IMR-90 (cell line): Measurements from ENCODE around the gene COL5A1. TPM values are rescaled to one million over a fixed set of nuclear protein-coding genes. Genes with fewer than 3 reads are reported as not detected.

Source experiments
- ATAC-seq: fragments of 200-7000 bp; cut with Tn5 transposase; 2 replicates; pipeline ENCODE4 v1.9.1; 2020; ENCODE audit warnings: low read depth, mild to moderate bottlenecking, moderate library complexity
- BruUV-seq: library from RNA; stranded (reverse); fragments of 400-500 nt; replicated peaks from 2 replicates; lab custom pipeline; 2021; lab: Mats Ljungman, UMichigan
- CTCF ChIA-PET: fragments of 300-600 bp; formaldehyde crosslinking; extraction: SDS; loops from one replicate; lab custom pipeline; 2021; ENCODE audit warnings: antibody characterized with exemption; lab: Yijun Ruan, JAX
- POLR2A ChIA-PET: fragments of 300-600 bp; sonication (Branson Sonifier 250); formaldehyde crosslinking; loops from one replicate; lab custom pipeline; 2022; ENCODE audit warnings: antibody characterized with exemption; ENCODE audit not compliant: unreplicated experiment; lab: Charles Lee
- DNase-seq: peaks from one replicate; pipeline ENCODE4 v3.0.0; 2013
- H2AFZ ChIP-seq: replicated peaks from 2 replicates; pipeline ENCODE3; 2013; ENCODE audit warnings: low read length, mild to moderate bottlenecking; ENCODE audit not compliant: poor library complexity
- H2AK5ac ChIP-seq: 2 replicates; pipeline ENCODE4 v1.6.1; 2013; ENCODE audit warnings: low read depth, low read length, inconsistent platforms
- H2AK9ac ChIP-seq: replicated peaks from 2 replicates; pipeline ENCODE3; 2013; ENCODE audit warnings: mild to moderate bottlenecking, low read depth, low read length, moderate library complexity; ENCODE audit not compliant: poor library complexity
- H2BK120ac ChIP-seq: 2 replicates; pipeline ENCODE4 v1.6.1; 2013; ENCODE audit warnings: low read depth, low read length, inconsistent platforms
- H2BK15ac ChIP-seq: 3 replicates; pipeline ENCODE4 v1.6.1; 2013; ENCODE audit warnings: low read depth, low read length, inconsistent platforms
- H2BK20ac ChIP-seq: 2 replicates; pipeline ENCODE4 v1.6.1; 2013; ENCODE audit warnings: low read depth, mild to moderate bottlenecking, inconsistent platforms, low read length, moderate library complexity
- H2BK5ac ChIP-seq: 2 replicates; pipeline ENCODE4 v1.6.1; 2013; ENCODE audit warnings: mild to moderate bottlenecking, low read depth, low read length, inconsistent platforms; ENCODE audit not compliant: poor library complexity, severe bottlenecking
- H3K14ac ChIP-seq: replicated peaks from 2 replicates; pipeline ENCODE4 v1.6.1; 2013; ENCODE audit warnings: low read depth, low read length, inconsistent platforms
- H3K18ac ChIP-seq: 2 replicates; pipeline ENCODE4 v1.6.1; 2013; ENCODE audit warnings: low read depth, low read length, control low read depth
- H3K23ac ChIP-seq: 2 replicates; pipeline ENCODE4 v1.6.1; 2013; ENCODE audit warnings: low read depth, low read length, inconsistent platforms
- H3K27ac ChIP-seq: 2 replicates; pipeline ENCODE4 v1.5.1; 2013; ENCODE audit warnings: mild to moderate bottlenecking, control low read depth, low read length; ENCODE audit not compliant: insufficient read depth
- H3K27me3 ChIP-seq: 2 replicates; pipeline ENCODE4 v1.6.1; 2013; ENCODE audit warnings: low read length; ENCODE audit not compliant: control insufficient read depth, insufficient read depth
- H3K36me3 ChIP-seq: 2 replicates; pipeline ENCODE4 v1.6.1; 2013; ENCODE audit warnings: low read length, mixed read lengths; ENCODE audit not compliant: control insufficient read depth, insufficient read depth
- H3K4ac ChIP-seq: 2 replicates; pipeline ENCODE4 v1.6.1; 2013; ENCODE audit warnings: low read depth, low read length, inconsistent platforms
- H3K4me1 ChIP-seq: 2 replicates; pipeline ENCODE4 v1.6.1; 2013; ENCODE audit warnings: low read length, mixed read lengths; ENCODE audit not compliant: control insufficient read depth, insufficient read depth
- H3K4me2 ChIP-seq: 2 replicates; pipeline ENCODE4 v1.6.1; 2013; ENCODE audit warnings: low read depth, mild to moderate bottlenecking, control low read depth, low read length, moderate library complexity
- H3K4me3 ChIP-seq: 2 replicates; pipeline ENCODE4 v1.5.1; 2013; ENCODE audit warnings: low read depth, mild to moderate bottlenecking, control low read depth, low read length, moderate library complexity; ENCODE audit not compliant: insufficient read depth
- H3K56ac ChIP-seq: 2 replicates; pipeline ENCODE4 v1.6.1; 2013; ENCODE audit warnings: low read length, inconsistent platforms; ENCODE audit not compliant: insufficient read depth; ENCODE audit errors: extremely low read depth
- H3K79me1 ChIP-seq, 2 experiments: 2 replicates each; pipeline ENCODE4 v1.6.1; 2013; ENCODE audit warnings: low read length in 2 of 2, inconsistent platforms in 1 of 2, low read depth in 1 of 2
- H3K9ac ChIP-seq: 2 replicates; pipeline ENCODE4 v1.6.1; 2013; ENCODE audit warnings: low read depth, low read length, control low read depth
- H3K9me1 ChIP-seq: 2 replicates; pipeline ENCODE4 v1.6.1; 2013; ENCODE audit warnings: low read length, inconsistent platforms; ENCODE audit not compliant: insufficient read depth
- H3K9me3 ChIP-seq: 2 replicates; pipeline ENCODE4 v1.6.1; 2013; ENCODE audit warnings: low read length; ENCODE audit not compliant: control insufficient read depth, insufficient read depth
- H4K20me1 ChIP-seq: 2 replicates; pipeline ENCODE4 v1.6.1; 2013; ENCODE audit warnings: low read length, inconsistent platforms; ENCODE audit not compliant: insufficient read depth
- H4K5ac ChIP-seq: 2 replicates; pipeline ENCODE4 v1.6.1; 2013; ENCODE audit warnings: mild to moderate bottlenecking, low read depth, low read length, control low read depth
- H4K8ac ChIP-seq, 2 experiments: 2 replicates each; pipeline ENCODE4 v1.6.1; 2013; ENCODE audit warnings: low read depth in 2 of 2, low read length in 2 of 2, control low read depth in 1 of 2, inconsistent platforms in 1 of 2
- H4K91ac ChIP-seq: 2 replicates; pipeline ENCODE4 v1.6.1; 2013; ENCODE audit warnings: low read depth, low read length, inconsistent platforms; ENCODE audit not compliant: insufficient read depth
- BHLHE40 ChIP-seq: fragments of 150-350 bp; IDR thresholded peaks from 2 replicates; pipeline ENCODE4 v1.6.1; 2016; ENCODE audit warnings: mild to moderate bottlenecking, low read depth, low read length
- CEBPB ChIP-seq: IDR thresholded peaks from 2 replicates; pipeline ENCODE4 v1.6.1; 2012; ENCODE audit warnings: low read depth, low read length, improper control_type of control experiment
- CHD1 ChIP-seq: IDR thresholded peaks from 2 replicates; pipeline ENCODE4 v1.6.1; 2012; ENCODE audit warnings: low read depth, low read length, improper control_type of control experiment
- CTCF ChIP-seq: conservative IDR thresholded peaks from 2 replicates; pipeline ENCODE4 v1.5.1; 2012; ENCODE audit warnings: mild to moderate bottlenecking, low read depth, low read length, improper control_type of control experiment
- ELK1 ChIP-seq: fragments of 150-350 bp; IDR thresholded peaks from 2 replicates; pipeline ENCODE4 v1.6.1; 2016; ENCODE audit warnings: low read depth, mild to moderate bottlenecking, low read length, moderate library complexity, borderline replicate concordance
- FOS ChIP-seq: fragments of 150-350 bp; IDR thresholded peaks from 2 replicates; pipeline ENCODE4 v1.6.1; 2016; ENCODE audit warnings: low read depth, low read length
- MAFK ChIP-seq: IDR thresholded peaks from 2 replicates; pipeline ENCODE4 v1.6.1; 2012; ENCODE audit warnings: low read depth, low read length, improper control_type of control experiment
- MXI1 ChIP-seq: IDR thresholded peaks from 2 replicates; pipeline ENCODE4 v1.6.1; 2012; ENCODE audit warnings: low read depth, mild to moderate bottlenecking, low read length, moderate library complexity, borderline replicate concordance
- NFE2L2 ChIP-seq: fragments of 150-350 bp; IDR thresholded peaks from 2 replicates; pipeline ENCODE4 v1.6.1; 2016; ENCODE audit warnings: low read depth, mild to moderate bottlenecking, low read length
- POLR2A ChIP-seq: IDR thresholded peaks from 2 replicates; pipeline ENCODE4 v1.6.1; 2012; ENCODE audit warnings: mild to moderate bottlenecking, low read depth, low read length
- RAD21 ChIP-seq: IDR thresholded peaks from 2 replicates; pipeline ENCODE4 v1.6.1; 2012; ENCODE audit warnings: low read length, improper control_type of control experiment
- RCOR1 ChIP-seq: IDR thresholded peaks from 2 replicates; pipeline ENCODE4 v1.6.1; 2012; ENCODE audit warnings: mild to moderate bottlenecking, low read length, improper control_type of control experiment; ENCODE audit not compliant: insufficient replicate concordance
- RFX5 ChIP-seq: IDR thresholded peaks from 2 replicates; pipeline ENCODE4 v1.8.0; 2012; ENCODE audit warnings: low read depth, mild to moderate bottlenecking, low read length, moderate library complexity
- SMC3 ChIP-seq: fragments of 150-350 bp; IDR thresholded peaks from 2 replicates; pipeline ENCODE4 v1.6.1; 2016; ENCODE audit warnings: low read depth, mild to moderate bottlenecking, antibody characterized with exemption, low read length, moderate library complexity
- USF2 ChIP-seq: fragments of 150-350 bp; IDR thresholded peaks from 2 replicates; pipeline ENCODE4 v1.6.1; 2017; ENCODE audit warnings: mild to moderate bottlenecking, antibody characterized with exemption, low read length, low read depth
- WGBS, 2 experiments: methylation state at CpG; one replicate each; pipeline versions ENCODE4 v1.1.5 to v1.1.7; 2013; ENCODE audit warnings: missing lambda C conversion rate in 2 of 2; ENCODE audit not compliant: insufficient read length in 1 of 2; ENCODE audit errors: extremely low coverage in 2 of 2; 5-methylcytosine and 5-hydroxymethylcytosine counted together
- dilution Hi-C: fragments of 300-500 bp; cut with HindIII; formaldehyde crosslinking; loops from one replicate; pipeline ENCODE4 v1.14.3; 2018; ENCODE audit warnings: low sequenced_read_pairs; ENCODE audit not compliant: unreplicated experiment
- in situ Hi-C: fragments of 300-500 bp; cut with MboI; formaldehyde crosslinking; loops from 3 replicates; pipeline ENCODE4 v1.14.3; 2019; ENCODE audit warnings: low sequenced_read_pairs, inconsistent platforms, mixed read lengths
- intact Hi-C: fragments of 100-400 bp; cut with micrococcal nuclease; formaldehyde crosslinking; loops from 2 replicates; pipeline ENCODE4 v1.10.0; 2022
- polyA plus RNA-seq, 3 experiments: library from polyadenylated mRNA; depleted of rRNA; stranded (reverse); fragments of >200 nt; gene quantifications; 2 replicates each; pipeline ENCODE4 v1.2.3, GENCODE V29; 2012; ENCODE audit warnings: low replicate concordance in 1 of 3
- total RNA-seq: library from RNA; depleted of rRNA; stranded (reverse); fragments of >200 nt; gene quantifications from 2 replicates; pipeline ENCODE4 v1.2.3, GENCODE V29; 2012

Gene COL5A1
- total and polyA plus RNA-seq, 2 of the 4 experiments (the other 2 are of a cell fraction): 19.2 to 173 TPM

GRCh38 chr9:134868751-134869553 lies 227.3 kb downstream of the COL5A1 start:
- BruUV-seq: no TSS peak

More at GRCh38 chr9:134868751-134869553, 227.3 kb downstream of the COL5A1 start:
- in situ Hi-C loops (no loop called here), dilution Hi-C loops (no loop called here), intact Hi-C loops (no loop called here)
- H4K91ac ChIP-seq: no peak overlapping the region
- TF ChIP-seq POLR2A (no peak), RCOR1 (no peak), FOS (no peak), SMC3 (no peak), RAD21 (no peak), BHLHE40 (no peak), MAFK (no peak), CHD1 (no peak), CEBPB (no peak), USF2 (no peak), RFX5 (no peak), MXI1 (no peak), NFE2L2 (no peak), ELK1 (no peak), CTCF (no peak)
- WGBS, 2 experiments: 72% methylated on average over 4 of the region's 25 CpGs; no CpG with 5 or more reads in 1 of the 2 experiments
- H3K9ac ChIP-seq: no peak overlapping the region
- no peak overlapping the region for H2AK9ac ChIP-seq
- H2BK5ac ChIP-seq: no peak overlapping the region
- DNase-seq (no peak), ATAC-seq (no peak)
- no peak overlapping the region for H2BK20ac ChIP-seq
- no peak overlapping the region for H4K5ac ChIP-seq
- no peak overlapping the region for H3K14ac ChIP-seq
- ChIA-PET POLR2A (no interaction called here), CTCF (no interaction called here)
- H2AFZ ChIP-seq: no peak overlapping the region
- no peaks in the 10 kb centered on the region for H4K20me1 ChIP-seq
- no peaks in the 10 kb centered on the region for H3K36me3 ChIP-seq
- H3K23ac ChIP-seq: no peak overlapping the region
- H3K9me3 ChIP-seq: no peaks in the 10 kb centered on the region
- no peak overlapping the region for H3K4me2 ChIP-seq
- peaks cover 7% of the 10 kb centered on the region; the same call in 1 of the 2 replicates for H3K4me1 ChIP-seq
- no peak overlapping the region for H3K4me3 ChIP-seq
- no peak overlapping the region for H3K4ac ChIP-seq
- no peak overlapping the region for H3K18ac ChIP-seq
- H3K27ac ChIP-seq: no peak overlapping the region
- H4K8ac ChIP-seq: no peak overlapping the region
- H2BK15ac ChIP-seq: no peak overlapping the region
- H3K56ac ChIP-seq: no peak overlapping the region
- no peak overlapping the region for H2BK120ac ChIP-seq
- H3K9me1 ChIP-seq: no peaks in the 10 kb centered on the region
- H3K27me3 ChIP-seq: no peaks in the 10 kb centered on the region; the same call in 1 of the 2 replicates
- H3K79me1 ChIP-seq: no peaks in the 10 kb centered on the region
- peak overlapping the region; percentile 6; the same call in 1 of the 2 replicates for H2AK5ac ChIP-seq
